ENCODE measurements around the gene DENND2C.

- TF ChIP-seq CTCF (IDR thresholded peaks at IDR 0.05; ENCODE audit: low read depth, low read length, poor library complexity, severe bottlenecking) (no peak), EZH2phosphoT487 (IDR thresholded peaks at IDR 0.05; ENCODE audit: borderline replicate concordance, low read length) (no peak)
Measured at GRCh38 chr1:114549137-114549536, 120.7 kb downstream of the DENND2C start.
